ENCODE results near the gene ITPRIP. TPM values are rescaled to one million over a fixed set of nuclear protein-coding genes. Genes with fewer than 3 reads are reported as not detected.

Gene ITPRIP
- total RNA-seq, 2 donors from 2014 or later = 4.7 to 7.9 TPM

DNA sequence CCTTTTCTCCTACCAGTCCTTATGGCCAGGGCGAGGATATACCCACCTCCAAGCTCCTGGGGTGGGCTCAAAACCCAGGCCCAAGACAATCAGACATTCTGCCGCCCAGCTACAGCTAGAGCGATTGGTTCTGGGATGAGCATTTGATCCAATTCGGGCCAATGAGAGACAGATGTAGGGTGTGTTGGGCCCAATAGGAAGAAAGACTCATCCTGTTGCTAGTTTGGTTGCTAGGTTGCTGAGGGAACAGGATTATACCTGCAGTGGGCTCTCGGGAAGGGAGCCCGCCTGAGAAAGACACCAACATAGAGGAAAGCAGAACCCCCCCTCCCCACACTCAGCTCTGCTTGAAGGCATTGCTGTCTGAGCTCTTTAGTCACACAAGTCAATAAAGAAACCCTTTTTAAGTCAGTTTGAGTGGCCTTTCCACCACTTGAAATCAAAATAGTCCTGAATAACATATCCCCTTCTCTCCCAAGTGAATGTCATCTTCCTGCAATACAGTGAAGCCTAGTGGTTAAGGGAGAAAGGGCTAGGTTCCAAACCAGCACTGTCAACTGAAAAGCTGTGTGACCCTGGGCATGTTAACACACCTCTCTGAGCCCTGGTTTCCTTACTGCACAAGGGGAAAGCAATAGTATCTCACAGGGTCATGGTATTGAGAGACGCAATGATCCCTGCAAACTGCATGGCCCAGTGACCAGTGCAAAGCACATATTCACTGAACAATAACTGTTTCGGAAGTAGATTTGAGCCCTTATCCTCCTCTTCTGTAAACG is 21.8 kb downstream of the ITPRIP start:
- Histone ChIP-seq H3K4me1 (peaks cover 12% of the 10 kb centered on the region), H3K9me3 (no peaks in the 10 kb centered on the region), H3K4me3 (no peak overlapping the region), H3K27ac (no peak overlapping the region), H3K36me3 (replicated peaks in 1 of 2; ENCODE audit: insufficient read depth in 1 of 2, low read depth in 2 of 2) (peaks cover 8 to 19% of the 10 kb centered on the region in 2 donors), H3K27me3 (no peaks in the 10 kb centered on the region)
- DNase-seq (no peak), ATAC-seq (no peak)
- 76 to 92% methylated on average over 9 of the region's 9 CpGs for WGBS, 2 donors
- TF ChIP-seq CTCF (IDR thresholded peaks at IDR 0.05) = no peak
- TF ChIP-seq POLR2A (IDR thresholded peaks at IDR 0.05) = no peak
- intact Hi-C loops (cut with DNase I) = no loop called here

- WGBS, 2 donors = 93 to 96% methylated on average over 12 to 21 of the region's 22 CpGs
- Histone ChIP-seq H3K27me3 (no peaks in the 10 kb centered on the region), H3K4me3 (no peak overlapping the region), H3K27ac (no peak overlapping the region), H3K9me3 (no peaks in the 10 kb centered on the region), H3K4me1 (peaks cover 11% of the 10 kb centered on the region), H3K36me3 (replicated peaks in 1 of 2; ENCODE audit: insufficient read depth in 1 of 2, low read depth in 2 of 2) (peaks cover 8 to 19% of the 10 kb centered on the region in 2 donors)
- intact Hi-C loops (cut with DNase I) = no loop called here
- no peak for DNase-seq
- no peak for ATAC-seq
- TF ChIP-seq CTCF (IDR thresholded peaks at IDR 0.05) (no peak), POLR2A (IDR thresholded peaks at IDR 0.05) (no peak)
These were observed 22.8 kb downstream of the ITPRIP start for GRCh38 chr10:104315486-104315921.

GRCh38 chr10:104314591-104315485 is 23.4 kb downstream of the ITPRIP start:
- Histone ChIP-seq H3K27me3 (no peaks in the 10 kb centered on the region), H3K4me1 (peaks cover 16% of the 10 kb centered on the region), H3K36me3 (replicated peaks in 1 of 2; ENCODE audit: insufficient read depth in 1 of 2, low read depth in 2 of 2) (peaks cover 8 to 19% of the 10 kb centered on the region in 2 donors), H3K9me3 (no peaks in the 10 kb centered on the region), H3K4me3 (no peak overlapping the region), H3K27ac (no peak overlapping the region)
- 88 to 98% methylated on average over 15 to 40 of the region's 43 CpGs for WGBS, 2 donors
- TF ChIP-seq CTCF (IDR thresholded peaks at IDR 0.05) = no peak
- no peak for TF ChIP-seq POLR2A (IDR thresholded peaks at IDR 0.05)
- no peak for DNase-seq
- no peak for ATAC-seq
- intact Hi-C loops (cut with DNase I) = no loop called here

GRCh38 chr10:104311184-104311720 is 27.0 kb downstream of the ITPRIP start:
- Histone ChIP-seq H3K27ac (no peak overlapping the region), H3K36me3 (replicated peaks in 1 of 2; ENCODE audit: insufficient read depth in 1 of 2, low read depth in 2 of 2) (peaks cover 8 to 19% of the 10 kb centered on the region in 2 donors), H3K27me3 (no peaks in the 10 kb centered on the region), H3K4me1 (peaks cover 8% of the 10 kb centered on the region), H3K9me3 (no peaks in the 10 kb centered on the region), H3K4me3 (no peak overlapping the region)
- TF ChIP-seq CTCF (IDR thresholded peaks at IDR 0.05) (no peak), POLR2A (IDR thresholded peaks at IDR 0.05) (no peak)
- intact Hi-C loops (cut with DNase I) = no loop called here
- ATAC-seq (no peak), DNase-seq (no peak)
- WGBS, 2 donors = 80 to 82% methylated on average over 5 of the region's 5 CpGs

Data from body of pancreas (tissue), 4 donors.